Pons (tissue), 1 donor: ENCODE measurements around the gene HS1BP3.

Source experiments
- DNase-seq: peaks from one replicate; pipeline ENCODE4 v3.0.0-alpha.2; 2016; ENCODE audit warnings: low spot score

HS1BP3 gene

DNA sequence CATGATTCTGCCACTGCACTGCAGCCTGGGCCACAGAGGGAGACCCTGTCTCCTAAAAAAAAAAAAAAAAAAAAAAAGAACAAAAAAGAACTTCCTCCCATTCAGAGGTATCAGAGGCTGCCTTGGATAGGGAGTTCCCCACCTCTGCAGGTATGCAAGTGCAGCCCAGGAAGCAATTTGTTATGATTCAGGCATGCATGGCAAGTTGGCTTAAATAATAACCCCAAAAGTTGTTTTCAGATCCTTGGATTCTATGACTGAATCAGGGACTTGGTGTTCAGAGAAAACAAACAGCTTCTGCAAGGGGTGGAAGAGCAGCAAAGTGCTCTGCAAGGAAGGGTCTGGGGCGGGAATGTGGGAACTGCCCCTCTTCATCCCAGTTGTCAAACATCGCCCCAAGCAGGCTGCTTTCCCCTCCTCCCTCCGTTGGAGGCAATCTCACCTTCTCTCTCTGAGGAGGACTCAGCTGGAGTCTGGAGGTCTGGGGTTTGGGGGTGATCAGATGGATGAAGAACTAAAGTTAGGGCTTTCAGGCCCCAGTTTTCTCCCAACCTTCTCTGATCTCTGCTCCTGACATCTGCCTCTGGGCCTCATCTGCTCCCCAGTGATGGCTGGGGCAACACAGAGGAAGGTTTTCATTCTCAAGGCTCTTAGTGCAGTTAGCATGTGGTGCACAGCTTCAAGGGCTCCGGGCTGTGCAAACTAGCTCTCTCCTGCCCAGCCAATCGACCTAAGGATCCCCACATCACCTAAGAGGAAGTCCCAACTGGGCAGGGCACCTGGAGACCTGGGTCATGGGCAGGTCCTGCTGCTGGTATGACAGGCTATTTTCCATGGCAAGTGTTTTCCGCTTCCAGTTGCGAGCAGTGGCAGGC, 12.5 kb upstream of the HS1BP3 start:
- no peak for DNase-seq

DNA sequence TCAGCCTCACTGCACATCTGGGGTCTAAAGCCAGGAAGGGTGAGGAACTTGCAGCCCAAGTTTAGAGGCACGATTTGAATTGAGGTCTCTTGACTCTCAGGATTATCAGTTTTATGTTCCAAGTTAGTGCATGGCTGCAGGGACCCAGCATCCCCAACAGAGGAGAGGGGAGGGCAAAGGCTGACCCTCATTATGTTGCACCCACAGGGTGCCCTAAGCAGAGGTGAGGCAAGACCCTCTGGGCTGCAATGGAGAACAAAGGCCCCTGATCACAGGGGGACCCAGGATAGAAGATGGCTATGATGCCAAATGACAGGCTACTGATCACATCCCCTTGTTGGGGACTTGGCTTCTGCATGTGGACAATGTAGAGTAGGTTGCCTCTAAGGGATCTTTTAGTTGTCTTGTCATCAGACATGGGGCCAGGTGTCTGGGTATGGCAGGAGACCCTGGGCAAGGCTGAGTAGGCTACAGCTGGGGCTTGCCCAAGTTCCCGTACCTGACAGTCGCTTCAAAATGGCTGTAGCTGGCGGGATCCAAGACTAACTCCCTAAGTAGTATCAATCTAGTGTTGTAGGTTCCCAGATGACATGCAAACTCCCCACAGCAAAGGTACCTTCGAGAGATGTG, 11.5 kb upstream of the HS1BP3 start:
- no peak for DNase-seq

DNA sequence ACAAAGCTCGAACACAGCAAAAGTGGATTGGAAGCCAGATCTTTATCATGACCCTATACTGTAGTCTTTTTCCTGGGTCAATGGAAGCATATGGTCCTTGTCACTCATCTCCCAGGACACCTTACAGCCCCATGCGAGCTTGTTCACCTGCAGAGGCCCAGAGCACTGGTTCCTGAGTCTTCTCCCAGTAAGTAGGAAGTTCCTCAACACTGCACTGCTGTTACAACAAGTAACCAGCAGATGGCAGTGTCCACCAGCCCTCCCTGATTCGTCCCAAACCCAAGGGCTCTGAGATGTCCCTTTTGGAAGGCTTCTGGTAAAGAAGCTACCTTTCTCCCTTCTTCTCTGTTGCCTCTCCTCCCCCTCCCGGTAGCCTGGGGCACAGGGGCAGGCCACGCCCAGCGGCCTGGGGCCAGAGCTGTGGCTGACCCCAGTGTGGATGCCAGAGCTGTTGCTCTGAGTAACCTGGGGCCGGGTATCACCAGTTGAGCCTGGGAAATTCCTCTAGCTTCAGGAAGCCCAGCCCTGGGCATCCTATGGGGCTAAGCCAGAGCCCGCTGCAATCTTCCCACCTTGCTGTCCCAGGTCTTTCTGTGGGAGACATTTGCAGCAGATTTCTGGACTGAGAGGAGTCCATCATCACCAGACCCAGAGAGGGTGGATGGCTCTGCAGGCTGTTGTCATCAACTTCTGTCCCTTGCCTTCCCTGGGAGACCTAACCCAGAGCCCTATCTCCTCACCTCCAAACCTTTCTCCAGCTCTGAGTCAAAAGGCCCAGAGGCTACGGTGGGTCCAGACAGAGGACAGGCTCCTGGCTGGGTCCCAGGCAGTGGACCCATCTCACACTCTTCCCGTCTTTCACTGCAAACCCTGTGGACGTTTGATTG, 10.8 kb upstream of the HS1BP3 start:
- DNase-seq, result peak; percentile 69

DNA sequence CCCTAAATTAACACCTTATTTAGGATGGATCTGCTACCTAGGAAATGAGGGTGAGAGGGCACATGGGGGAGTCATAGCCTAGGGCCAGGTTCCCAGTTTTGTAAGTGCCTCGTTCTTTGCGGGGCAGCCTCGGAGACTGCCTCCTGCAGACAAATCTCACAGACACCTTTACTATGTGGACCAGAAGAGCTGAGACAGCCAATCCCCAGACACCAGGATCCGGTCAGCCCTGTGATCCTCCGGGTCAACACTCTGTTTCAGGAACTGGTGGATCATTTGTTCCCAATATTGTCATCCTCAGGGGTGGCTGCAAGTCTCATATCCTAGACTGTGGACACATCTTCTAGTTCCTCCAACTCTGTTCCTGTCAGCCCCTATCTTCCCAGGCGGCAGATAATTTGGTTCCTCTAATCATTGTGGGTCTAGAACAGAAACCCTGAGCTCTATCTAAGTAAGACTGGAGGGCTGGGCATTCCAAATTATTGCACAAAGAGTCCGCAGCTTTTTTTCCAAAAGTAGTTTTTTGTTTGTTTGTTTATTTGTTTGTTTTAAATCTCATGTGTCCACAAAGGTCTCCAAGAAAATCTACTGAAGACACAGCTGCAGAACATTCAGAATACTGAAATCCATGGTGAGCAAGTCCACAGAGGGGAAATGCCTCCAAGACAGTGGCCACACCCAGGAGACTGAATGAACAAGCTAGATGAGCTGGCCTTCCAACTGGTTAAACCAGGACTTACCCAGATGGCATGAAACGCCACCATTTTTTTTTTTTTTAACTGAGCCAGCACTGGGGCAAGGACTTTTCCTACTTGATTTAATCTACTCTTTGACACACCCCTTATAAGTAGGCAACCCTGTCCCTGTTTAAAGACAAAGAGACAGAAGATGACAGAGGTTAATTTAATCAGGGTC, 9.9 kb upstream of the HS1BP3 start:
- no peak for DNase-seq

DNA sequence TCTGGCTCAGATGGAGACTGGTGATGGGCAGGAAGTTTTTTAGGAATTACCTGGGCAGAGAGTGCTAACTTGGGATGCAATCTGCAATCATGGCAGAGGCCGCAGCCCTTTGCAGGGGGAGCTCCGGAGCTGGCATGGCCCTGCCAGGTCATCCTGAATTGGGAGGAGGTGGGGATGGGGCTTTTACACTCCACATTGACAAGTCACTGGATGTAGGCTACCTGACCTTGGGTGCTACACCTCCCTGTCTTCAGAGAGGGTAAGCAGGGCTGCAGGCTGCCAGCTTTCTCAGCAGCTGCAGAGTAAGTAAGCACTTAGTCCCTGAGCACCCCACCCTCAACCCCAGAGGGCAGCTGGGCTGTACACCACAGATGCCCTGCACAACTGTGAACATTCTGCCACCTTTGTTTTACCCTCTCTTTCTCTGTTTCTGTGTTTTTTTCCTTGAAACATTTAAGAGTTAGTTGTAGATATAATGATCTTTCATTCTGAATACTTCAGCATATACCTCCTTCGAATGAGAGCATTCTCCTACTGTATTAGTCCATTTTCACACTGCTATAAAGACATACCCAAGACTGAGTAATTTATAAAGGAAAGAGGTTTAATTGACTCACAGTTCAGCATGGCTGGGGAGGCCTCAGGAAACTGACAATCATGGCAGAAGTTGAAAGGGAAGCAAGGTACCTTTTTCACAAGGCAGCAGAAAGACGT, 6.8 kb upstream of the HS1BP3 start:
- DNase-seq, result no peak

DNA sequence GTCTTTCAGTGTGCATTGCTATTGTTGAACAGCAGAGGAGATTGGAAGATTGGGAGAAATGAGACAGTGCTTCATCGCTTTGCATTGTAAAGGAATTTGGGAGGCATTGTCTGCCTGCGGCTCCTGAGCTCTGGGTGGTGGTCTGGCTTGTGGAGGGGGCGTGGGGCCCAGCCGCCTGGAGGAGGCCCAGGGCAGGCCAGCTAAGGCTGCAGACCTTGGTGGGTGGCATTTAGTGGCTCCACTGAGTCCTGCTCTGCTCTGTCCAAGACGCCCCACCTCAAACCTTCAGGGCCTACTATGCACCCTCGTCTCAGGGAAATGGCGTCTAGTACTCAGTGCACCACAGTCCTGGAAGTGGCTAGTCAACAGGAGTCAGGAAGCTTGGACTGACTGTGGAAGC, 5.7 kb upstream of the HS1BP3 start:
- no peak for DNase-seq

DNA sequence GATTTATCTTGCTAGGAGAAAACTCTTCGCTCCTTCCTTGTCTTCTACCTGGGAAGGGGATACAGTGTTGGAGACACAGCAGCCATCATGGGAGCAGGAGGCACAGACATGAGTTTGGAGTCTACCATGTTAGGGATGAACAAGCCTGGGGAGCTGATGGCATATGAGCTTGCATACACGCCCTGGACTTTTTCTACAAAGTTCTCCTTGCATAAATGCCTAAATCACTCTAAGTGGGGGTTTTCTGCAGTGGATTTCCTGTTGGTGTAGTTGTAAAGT, 3.6 kb upstream of the HS1BP3 start:
- no peak for DNase-seq

DNA sequence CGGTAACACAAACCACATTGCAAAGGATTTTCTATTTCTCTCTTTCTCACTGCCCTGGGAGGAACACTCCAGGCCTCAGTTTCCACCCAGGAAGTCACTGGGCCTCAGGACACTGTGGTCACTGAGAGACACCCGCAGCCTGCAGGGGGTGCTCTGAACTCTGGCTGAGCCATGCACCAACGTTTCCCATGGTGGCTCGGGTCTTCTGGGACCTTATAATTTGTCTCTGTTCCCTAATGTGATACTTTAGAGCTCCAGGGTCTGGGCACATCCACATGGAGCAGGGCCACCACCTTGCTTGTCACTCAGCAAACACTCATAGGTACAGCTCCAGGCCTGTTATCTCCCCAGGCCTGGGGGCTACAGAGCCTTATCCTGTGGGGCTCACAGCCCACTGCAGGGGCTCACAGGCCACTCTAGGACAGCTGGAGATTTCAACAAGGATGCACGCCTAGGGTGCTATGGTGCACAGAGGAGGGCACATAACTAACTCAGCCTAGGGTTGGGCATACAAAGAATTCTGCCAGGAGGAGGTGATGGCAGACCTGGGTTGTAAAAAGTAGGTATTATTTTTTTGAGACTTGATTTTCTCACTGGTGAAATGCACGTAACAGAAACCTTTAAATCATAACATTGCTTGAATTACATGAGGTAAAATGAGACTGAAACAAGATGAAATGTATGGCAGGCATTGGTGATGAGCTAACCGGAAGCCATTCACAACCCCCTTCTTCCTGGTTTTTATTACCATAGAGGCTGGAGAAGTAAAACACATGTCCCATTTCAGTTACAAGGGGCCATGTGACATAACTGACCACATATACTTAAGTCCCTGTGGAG, 3.0 kb upstream of the HS1BP3 start:
- DNase-seq, result no peak

DNA sequence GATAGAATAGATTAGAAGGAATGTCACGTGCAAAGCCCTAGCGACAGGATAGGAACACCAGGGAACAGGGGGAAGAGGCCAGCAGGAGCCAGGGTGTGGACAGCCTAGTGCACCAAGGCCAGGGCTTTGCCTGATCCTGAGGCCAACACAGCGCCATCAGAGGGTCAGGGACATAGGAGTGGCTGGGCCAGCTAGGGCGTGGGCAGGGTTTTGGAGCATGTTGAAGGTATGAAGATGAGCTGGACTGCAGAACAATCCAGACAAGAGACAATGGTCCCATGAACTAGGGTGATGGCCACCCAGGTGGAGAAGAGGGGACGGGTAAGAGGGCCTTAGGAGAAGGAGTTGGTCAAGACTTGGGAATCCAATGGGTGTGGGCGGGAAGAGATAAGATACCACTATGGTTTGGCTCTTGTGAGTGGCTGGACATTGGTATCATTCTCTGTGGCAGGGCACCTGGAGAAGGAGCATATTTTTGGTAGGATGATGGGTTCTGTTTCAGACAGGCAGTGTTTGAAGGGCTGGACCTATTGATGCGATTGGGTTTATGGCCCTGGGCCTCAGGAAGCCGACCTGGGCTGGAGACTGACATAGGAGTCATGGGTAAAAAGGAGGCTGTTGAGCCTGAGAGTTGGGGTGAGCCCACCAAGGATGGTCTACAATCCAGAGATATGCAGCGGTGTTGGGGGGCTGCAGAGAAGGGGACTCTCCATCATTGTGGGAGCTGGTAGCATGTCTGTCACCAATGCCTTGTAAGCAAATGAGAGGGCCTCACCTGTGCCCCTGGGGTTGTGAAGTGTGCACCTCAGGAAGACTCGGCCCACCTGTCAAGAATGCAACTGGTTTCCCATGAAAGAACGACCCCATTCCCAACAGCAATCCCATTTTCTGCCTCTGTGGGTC, 2.0 kb upstream of the HS1BP3 start:
- no peak for DNase-seq

DNA sequence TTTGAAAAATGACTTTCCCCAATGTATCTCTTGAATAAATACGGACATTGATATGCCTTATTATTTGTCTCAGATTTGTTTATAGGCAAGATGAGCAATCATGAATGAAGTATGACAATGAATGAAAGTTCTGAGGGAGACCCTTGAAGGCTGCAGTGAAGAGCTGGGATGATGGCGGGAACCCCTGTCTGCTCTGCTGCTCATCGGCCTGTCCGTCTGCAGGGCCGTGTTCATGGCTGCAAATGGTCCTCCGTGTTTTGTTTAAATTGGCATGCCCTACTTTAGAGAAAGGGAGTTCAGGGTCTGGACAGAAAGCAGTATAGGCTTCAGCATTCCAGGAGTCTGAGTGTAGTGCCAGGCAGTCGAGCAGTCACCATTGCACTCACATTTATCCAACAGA, 1.2 kb upstream of the HS1BP3 start:
- no peak for DNase-seq

DNA sequence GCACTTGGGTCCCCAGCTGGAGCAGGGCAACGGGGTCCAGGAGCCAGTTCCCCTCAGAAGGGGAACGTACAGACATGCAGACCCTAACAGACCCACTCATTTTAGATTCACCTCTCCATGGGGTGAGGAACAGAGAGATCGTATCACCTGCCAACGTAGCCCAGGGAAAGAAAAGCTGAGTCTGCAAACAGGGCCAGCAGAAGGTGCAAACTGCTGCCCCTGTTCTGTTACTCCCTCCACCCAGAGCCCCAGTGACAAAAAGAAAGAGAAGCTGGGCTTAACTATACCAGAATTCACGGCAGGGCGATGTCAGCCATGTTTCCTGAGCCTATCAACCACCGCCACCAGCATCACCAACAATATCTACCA, 817 bp upstream of the HS1BP3 start:
- DNase-seq, result no peak

DNA sequence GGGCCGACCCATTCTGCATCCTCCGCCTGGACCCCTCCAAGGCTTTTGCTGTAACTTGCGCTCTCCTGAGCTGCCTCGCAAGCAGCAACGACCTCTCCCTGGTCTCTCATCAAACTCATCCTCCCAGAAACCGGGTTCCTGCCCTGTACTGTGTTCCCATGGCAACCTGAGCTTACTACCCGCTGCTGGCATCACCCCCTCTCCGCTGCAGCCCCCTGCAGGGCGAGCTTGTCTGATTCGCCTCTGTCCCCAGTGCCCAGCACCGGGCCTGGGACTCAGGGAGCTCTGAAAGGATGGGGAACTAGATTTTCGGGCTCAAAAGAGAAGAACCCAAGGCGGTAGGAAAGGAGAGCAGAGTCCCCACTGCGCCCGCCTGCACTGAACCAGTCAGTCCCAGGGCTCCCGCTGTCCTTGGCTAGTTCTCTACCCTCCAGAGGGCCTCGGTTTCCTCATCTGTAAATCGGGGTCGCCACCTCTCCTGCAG, 463 bp downstream of the HS1BP3 start:
- peak; percentile 40 for DNase-seq

DNA sequence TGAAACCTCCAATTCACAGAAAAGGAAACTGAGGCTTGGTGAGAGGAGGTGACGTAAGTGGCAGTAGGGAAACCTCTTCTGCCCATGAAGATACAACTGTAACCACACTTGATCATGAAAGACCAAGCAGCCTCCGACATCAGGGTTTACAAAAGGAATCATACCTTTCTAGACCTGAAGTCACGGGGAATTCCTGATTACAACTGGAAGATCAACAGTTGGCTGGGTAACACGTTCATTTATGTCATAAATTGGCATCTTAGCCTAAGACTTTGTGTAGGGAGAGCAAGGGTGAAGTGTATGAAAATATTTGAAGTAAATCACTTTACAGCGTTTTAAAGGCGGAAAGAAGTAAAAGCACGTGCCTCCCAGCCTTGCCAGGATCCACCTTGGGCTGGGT, 922 bp downstream of the HS1BP3 start:
- DNase-seq, result peak; percentile 11

DNA sequence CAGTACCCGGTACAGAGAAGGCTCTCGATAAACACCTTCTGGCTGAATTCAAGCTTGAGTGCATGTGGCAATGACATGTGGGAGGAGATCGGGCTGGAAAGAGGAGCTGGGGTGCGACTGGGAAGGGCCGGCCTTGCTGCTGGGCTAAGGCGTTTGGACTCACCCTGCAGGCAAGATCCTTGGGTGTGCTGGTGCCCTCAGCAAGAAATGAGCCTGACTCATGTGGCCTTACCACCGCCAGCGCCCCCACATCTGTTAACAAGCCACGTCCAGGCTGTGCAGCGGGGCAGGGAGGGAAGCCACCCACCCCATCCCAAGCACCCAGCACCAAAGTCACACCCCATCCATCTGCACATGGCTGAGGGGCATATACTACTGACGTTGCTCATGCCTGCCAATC, 1.3 kb downstream of the HS1BP3 start:
- DNase-seq, result no peak

DNA sequence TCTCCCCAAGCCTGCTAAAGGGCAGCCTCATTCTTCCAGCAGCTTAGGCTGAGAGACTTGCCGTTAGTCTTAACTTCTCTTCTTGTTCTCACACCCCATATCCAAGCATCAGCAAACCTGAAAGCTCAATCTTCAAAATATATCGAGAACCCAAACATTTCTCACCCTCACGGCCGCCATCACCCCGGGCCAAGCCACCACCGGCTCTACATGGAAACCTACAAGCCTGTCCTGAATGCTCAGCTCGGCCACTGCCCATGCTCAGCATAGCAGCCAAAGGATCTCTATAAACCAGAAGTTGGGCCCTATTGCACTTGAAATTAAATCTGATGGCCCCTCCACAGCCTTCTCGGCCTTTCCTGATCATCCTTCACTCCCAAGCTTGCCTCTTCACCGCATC, 2.1 kb downstream of the HS1BP3 start:
- no peak for DNase-seq

DNA sequence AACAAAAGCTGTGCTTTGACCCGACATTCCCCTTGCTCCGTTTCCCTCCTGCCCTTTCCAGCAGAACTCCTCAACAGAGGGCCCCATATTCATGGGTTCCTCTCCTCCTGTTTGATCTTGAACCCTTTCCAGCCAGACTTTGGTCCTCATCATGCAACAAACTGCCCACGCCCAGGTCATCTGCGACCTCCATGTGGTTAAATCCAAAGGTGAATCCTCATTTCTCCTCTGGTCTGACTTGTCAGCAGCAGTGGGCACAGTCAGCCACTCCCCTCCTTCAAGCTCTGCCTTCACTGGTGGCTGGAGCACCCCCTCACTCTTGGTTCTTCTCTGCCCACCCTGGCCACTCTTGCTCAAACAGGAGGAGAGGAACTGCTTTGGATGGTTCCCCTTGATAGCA, 2.7 kb downstream of the HS1BP3 start:
- DNase-seq, result no peak

DNA sequence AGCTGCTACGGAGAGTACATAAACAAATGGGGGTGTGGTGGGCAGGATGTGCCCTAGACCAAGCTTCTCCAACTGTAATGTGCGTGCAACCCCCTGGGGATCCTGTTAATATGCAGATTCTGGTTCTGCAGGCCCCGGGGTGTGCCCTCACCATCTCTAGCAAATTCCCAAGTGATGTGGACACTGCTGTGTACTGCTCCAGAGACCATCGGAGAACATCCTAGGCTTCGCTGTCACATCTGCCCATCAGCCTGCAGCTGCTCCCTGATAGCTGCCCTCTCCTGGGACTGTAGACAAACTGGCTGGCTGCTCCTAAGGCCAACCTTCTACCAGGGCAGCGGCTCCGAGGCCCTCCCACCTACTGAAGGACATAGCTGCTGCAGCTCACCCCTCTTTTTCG, 3.2 kb downstream of the HS1BP3 start:
- DNase-seq, result no peak

DNA sequence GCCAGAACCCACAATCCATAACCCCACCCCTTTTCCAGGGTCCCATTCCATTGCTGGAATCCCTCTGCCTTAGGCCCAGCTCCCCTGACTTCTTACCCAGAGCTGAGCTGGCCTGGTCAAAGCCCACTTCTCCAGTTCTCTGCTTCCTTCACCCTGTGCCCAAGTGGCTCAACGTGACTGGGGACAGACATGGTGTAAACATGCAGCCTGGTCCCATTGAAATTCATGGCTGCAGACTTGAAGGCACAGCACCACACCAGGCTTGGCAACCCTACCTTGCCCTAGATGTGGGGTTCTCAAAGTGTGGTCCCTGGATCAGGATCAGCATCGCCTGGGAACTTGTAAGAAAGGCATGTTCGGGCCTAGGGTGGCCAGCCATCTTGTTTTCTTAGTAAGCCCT, 3.7 kb downstream of the HS1BP3 start:
- DNase-seq, result no peak

DNA sequence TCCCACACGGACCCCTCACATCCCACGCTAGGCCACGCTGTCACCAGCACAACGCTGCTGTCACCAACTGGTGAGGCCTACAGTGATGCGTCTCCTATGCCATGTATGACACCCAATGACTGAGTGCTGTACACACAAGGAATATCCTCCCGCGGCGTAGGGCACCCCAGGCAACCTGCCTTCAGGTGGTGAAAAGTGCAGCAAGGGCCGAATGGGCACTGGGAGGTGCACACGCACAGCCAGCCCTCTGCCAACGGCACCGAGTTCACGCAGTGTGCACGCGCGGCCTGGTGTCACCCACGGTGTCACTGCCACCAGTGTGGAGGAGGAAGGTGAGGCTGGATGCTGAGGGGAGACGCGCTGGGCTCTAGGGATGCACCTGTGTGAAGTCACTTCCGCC, 4.5 kb downstream of the HS1BP3 start:
- DNase-seq, result no peak
